HG03103 (cell line): Measurements from ENCODE around the gene SLC16A7.

Experiments
- ATAC-seq: cut with Tn5 transposase; IDR thresholded peaks from one replicate; pipeline ENCODE4 v1.9.1; 2021; ENCODE audit warnings: low read depth; ENCODE audit not compliant: unreplicated experiment

SLC16A7 gene

GRCh38 chr12:59828521-59828920 is 232.7 kb downstream of the SLC16A7 start:
- no peak for ATAC-seq

- no peak for ATAC-seq
Measured at GRCh38 chr12:59833408-59833807, 237.6 kb downstream of the SLC16A7 start.

GRCh38 chr12:59834659-59835474 is 239.0 kb downstream of the SLC16A7 start:
- no peak for ATAC-seq
